ENCODE measurements around the gene TXNDC11. TPM values are rescaled to one million over a fixed set of nuclear protein-coding genes. Genes with fewer than 3 reads are reported as not detected.
"Not testable (repeated sequence)": the region's sequence is repeated elsewhere in the genome, so short reads cannot be mapped to it uniquely, and the experiment has no call there.

The TXNDC11 gene
- total RNA-seq: 10 to 100 TPM; 44.0 to 76.3 (median 54.0) TPM
- total RNA-seq (2013): 47.9 TPM
- total RNA-seq: 32.1 to 143 (median 59.1) reads per million in 29 experiments

GRCh38 chr16:11742536-11743307, at the start of gene TXNDC11:
TXNDC11 (minus strand) TSS chr16:11742857; CDS start chr16:11742730, 127 bp downstream.
- H3K4me3 Mint-ChIP-seq: peak within 1 kb of the TSS; percentile 90 to 96 (median 94)
- peak; percentile 91 to 97 (median 93) for ATAC-seq (replicated peaks in 1 of 4)
- Histone ChIP-seq H3K4me3 (ENCODE audit: control insufficient read depth in 1 of 2, extremely low read depth in 1 of 2, low read length in 1 of 2) (peak within 1 kb of the TSS; percentile 62 to 86), H3K9me3 (no peaks in the 10 kb centered on the region), H3K4me1 (ENCODE audit: control insufficient read depth in 1 of 2, extremely low read depth in 1 of 2, insufficient read depth in 2 of 2, low read length in 2 of 2) (peaks cover 5 to 47% of the 10 kb centered on the region in 2 experiments), H3K36me3 (ENCODE audit: control insufficient read depth in 2 of 2, extremely low read depth in 1 of 2, insufficient read depth in 1 of 2, low read length in 1 of 2) (no peaks in the 10 kb centered on the region), H3K27me3 (replicated peaks in 1 of 2; ENCODE audit: control insufficient read depth in 2 of 2, extremely low read depth in 1 of 2, insufficient read depth in 2 of 2, low read length in 1 of 2) (no peaks in the 10 kb centered on the region), H3K27ac (ENCODE audit: low read length) (peak within 1 kb of the TSS; percentile 97)
- POLR2A ChIA-PET: interaction anchor here (0.6 to 2.1 kb wide), 12 partner anchors 8 to 182 kb away, joined by 3 to 14 read pairs (median 4); partner anchors contain the start of gene ZC3H7A (in 1 of the 2)
- peaks cover 6% of the 10 kb centered on the region for H3K36me3 Mint-ChIP-seq
- WGBS (ENCODE audit: insufficient coverage): under 1% methylated on average over 84 of the region's 96 CpGs
- no peaks in the 10 kb centered on the region for H3K27me3 Mint-ChIP-seq
- peaks cover 51 to 57% (median 53%) of the 10 kb centered on the region in 3 donors for H3K4me1 Mint-ChIP-seq
- DNase-seq: peak; percentile 96 to 100 (median 99)
- CTCF ChIA-PET: interaction anchor here (0.5 to 3.2 kb wide), 6 partner anchors 24 to 136 kb away, joined by 3 to 20 read pairs (median 4); partner anchors contain the start of gene ZC3H7A (in 1 of the 2)
- no peaks in the 10 kb centered on the region for H3K9me3 Mint-ChIP-seq
- peak within 1 kb of the TSS; percentile 93 to 96 for H3K27ac Mint-ChIP-seq

- 89% methylated on average over 6 of the region's 8 CpGs for WGBS (ENCODE audit: insufficient coverage)
- Histone ChIP-seq H3K36me3 (ENCODE audit: control insufficient read depth in 2 of 2, extremely low read depth in 1 of 2, insufficient read depth in 1 of 2, low read length in 1 of 2) (peaks cover 0 to 2% of the 10 kb centered on the region in 2 donors), H3K4me3 (ENCODE audit: control insufficient read depth in 1 of 2, extremely low read depth in 1 of 2, low read length in 1 of 2) (no peak overlapping the region), H3K27ac (ENCODE audit: low read length) (no peak overlapping the region), H3K27me3 (replicated peaks in 1 of 2; ENCODE audit: control insufficient read depth in 2 of 2, extremely low read depth in 1 of 2, insufficient read depth in 2 of 2, low read length in 1 of 2) (no peaks in the 10 kb centered on the region), H3K4me1 (ENCODE audit: control insufficient read depth in 1 of 2, extremely low read depth in 1 of 2, insufficient read depth in 2 of 2, low read length in 2 of 2) (peaks cover 40 to 69% of the 10 kb centered on the region in 2 experiments), H3K9me3 (no peaks in the 10 kb centered on the region)
- Mint-ChIP-seq H3K36me3 (peaks cover 9% of the 10 kb centered on the region), H3K27ac (peak overlapping the region; percentile 45 to 80), H3K27me3 (no peaks in the 10 kb centered on the region), H3K9me3 (no peaks in the 10 kb centered on the region), H3K4me1 (peaks cover 84 to 92% (median 87%) of the 10 kb centered on the region in 3 donors), H3K4me3 (peak overlapping the region in 1 of 3 donors; percentile 54)
- ChIA-PET POLR2A (interaction anchor here (0.6 to 1.5 kb wide), 3 partner anchors 8 to 20 kb away, joined by 3 to 5 read pairs (median 3); no protein-coding TSS in a partner anchor), CTCF (interaction anchor here in 1 of 2 donors (1.1 to 1.3 kb wide), 2 partner anchors 11 to 47 kb away, joined by 3 to 4 read pairs; no protein-coding TSS in a partner anchor)
- no peak for DNase-seq
- ATAC-seq (replicated peaks in 1 of 4): no peak
Observed at GRCh38 chr16:11791144-11791828, 48.6 kb upstream of the TXNDC11 start.

- H3K4me1 ChIP-seq (ENCODE audit: control insufficient read depth in 1 of 2, extremely low read depth in 1 of 2, insufficient read depth in 2 of 2, low read length in 2 of 2): peaks cover 47 to 77% of the 10 kb centered on the region in 2 experiments
- Mint-ChIP-seq H3K36me3 (peaks cover 5% of the 10 kb centered on the region), H3K27me3 (no peaks in the 10 kb centered on the region), H3K9me3 (no peaks in the 10 kb centered on the region), H3K4me3 (peak overlapping the region in 1 of 3 donors; percentile 23), H3K27ac (peak overlapping the region in 1 of 2 donors; percentile 66), H3K4me1 (peaks cover 78 to 90% (median 81%) of the 10 kb centered on the region in 3 donors)
- no peak overlapping the region for H3K4me3 ChIP-seq (ENCODE audit: control insufficient read depth in 1 of 2, extremely low read depth in 1 of 2, low read length in 1 of 2)
- 83% methylated on average over 1 of the region's 3 CpGs for WGBS (ENCODE audit: insufficient coverage)
- POLR2A ChIA-PET: no interaction called here
- H3K27me3 ChIP-seq (replicated peaks in 1 of 2; ENCODE audit: control insufficient read depth in 2 of 2, extremely low read depth in 1 of 2, insufficient read depth in 2 of 2, low read length in 1 of 2): no peaks in the 10 kb centered on the region
- no peak overlapping the region for H3K27ac ChIP-seq (ENCODE audit: low read length)
- H3K36me3 ChIP-seq (ENCODE audit: control insufficient read depth in 2 of 2, extremely low read depth in 1 of 2, insufficient read depth in 1 of 2, low read length in 1 of 2): peaks cover 0 to 2% of the 10 kb centered on the region in 2 donors
- DNase-seq: no peak
- CTCF ChIA-PET: no interaction called here
- ATAC-seq (replicated peaks in 1 of 4): peak in 1 of 4 experiments; percentile 29
- no peaks in the 10 kb centered on the region for H3K9me3 ChIP-seq
Observed at GRCh38 chr16:11788914-11789313, 46.3 kb upstream of the TXNDC11 start.

GRCh38 chr16:11784980-11785599, 42.4 kb upstream of the TXNDC11 start:
- H3K4me1 Mint-ChIP-seq: peaks cover 76 to 82% (median 79%) of the 10 kb centered on the region in 3 donors
- not testable (repeated sequence) for H3K27me3 Mint-ChIP-seq; H3K27me3 ChIP-seq (replicated peaks in 1 of 2; ENCODE audit: control insufficient read depth in 2 of 2, extremely low read depth in 1 of 2, insufficient read depth in 2 of 2, low read length in 1 of 2); H3K9me3 Mint-ChIP-seq; H3K36me3 Mint-ChIP-seq; ATAC-seq (replicated peaks in 1 of 4); DNase-seq; H3K9me3 ChIP-seq; H3K4me3 ChIP-seq (ENCODE audit: control insufficient read depth in 1 of 2, extremely low read depth in 1 of 2, low read length in 1 of 2); H3K4me3 Mint-ChIP-seq; H3K36me3 ChIP-seq (ENCODE audit: control insufficient read depth in 2 of 2, extremely low read depth in 1 of 2, insufficient read depth in 1 of 2, low read length in 1 of 2)
- H3K27ac Mint-ChIP-seq: peak overlapping the region; percentile 70 to 87
- CTCF ChIA-PET: interaction anchor here (0.6 to 4.3 kb wide), 2 partner anchors 12 to 434 kb away, joined by 4 to 37 read pairs; partner anchors contain the start of gene ZC3H7A (in 1 of the 2)
- POLR2A ChIA-PET: interaction anchor here (0.6 to 1.0 kb wide), 4 partner anchors 42 to 872 kb away, joined by 4 to 6 read pairs (median 5); partner anchors contain the start of gene TXNDC11 (in 1 of the 2)
- peaks cover 42 to 77% of the 10 kb centered on the region in 2 experiments for H3K4me1 ChIP-seq (ENCODE audit: control insufficient read depth in 1 of 2, extremely low read depth in 1 of 2, insufficient read depth in 2 of 2, low read length in 2 of 2)
- WGBS (ENCODE audit: insufficient coverage): 100% methylated on average over 2 of the region's 13 CpGs
- H3K27ac ChIP-seq (ENCODE audit: low read length): peak overlapping the region; percentile 20

GRCh38 chr16:11784381-11784780, 41.7 kb upstream of the TXNDC11 start:
- ATAC-seq (replicated peaks in 1 of 4): not testable (repeated sequence)

More at GRCh38 chr16:11784381-11784780, 41.7 kb upstream of the TXNDC11 start:
- not testable (repeated sequence) for H3K27me3 ChIP-seq (replicated peaks in 1 of 2; ENCODE audit: control insufficient read depth in 2 of 2, extremely low read depth in 1 of 2, insufficient read depth in 2 of 2, low read length in 1 of 2); H3K9me3 ChIP-seq; H3K9me3 Mint-ChIP-seq; H3K36me3 ChIP-seq (ENCODE audit: control insufficient read depth in 2 of 2, extremely low read depth in 1 of 2, insufficient read depth in 1 of 2, low read length in 1 of 2); H3K4me3 ChIP-seq (ENCODE audit: control insufficient read depth in 1 of 2, extremely low read depth in 1 of 2, low read length in 1 of 2); H3K27me3 Mint-ChIP-seq; H3K36me3 Mint-ChIP-seq; DNase-seq
- H3K4me1 Mint-ChIP-seq: peaks cover 72 to 80% (median 75%) of the 10 kb centered on the region in 3 donors
- peak overlapping the region in 1 of 3 donors; percentile 80 for H3K4me3 Mint-ChIP-seq
- ChIA-PET CTCF (interaction anchor here in 1 of 2 donors (0.6 to 4.3 kb wide), 7 partner anchors 8 to 224 kb away, joined by 3 to 37 read pairs (median 3); partner anchors contain the start of gene ZC3H7A), POLR2A (interaction anchor here (0.6 to 1.3 kb wide), 10 partner anchors 8 to 198 kb away, joined by 3 to 7 read pairs (median 4); partner anchors contain the start of genes ZC3H7A (in 2 of the 2), GSPT1 (in 1 of the 2), LITAF (in 1 of the 2) and TXNDC11 (in 1 of the 2))
- Histone ChIP-seq H3K4me1 (ENCODE audit: control insufficient read depth in 1 of 2, extremely low read depth in 1 of 2, insufficient read depth in 2 of 2, low read length in 2 of 2) (peaks cover 40 to 75% of the 10 kb centered on the region in 2 experiments), H3K27ac (ENCODE audit: low read length) (peak overlapping the region; percentile 97)
- WGBS (ENCODE audit: insufficient coverage): 90% methylated on average over 4 of the region's 6 CpGs
- peak overlapping the region; percentile 63 to 73 for H3K27ac Mint-ChIP-seq

Data from T-cell (primary cell).